ENCODE results near the gene CTSH. TPM values are rescaled to one million over a fixed set of nuclear protein-coding genes. Genes with fewer than 3 reads are reported as not detected.

CTSH gene
- total RNA-seq, 2 donors from 2014 or later: 34.4 to 58.5 TPM

- intact Hi-C loops (cut with DNase I): no loop called here
- Histone ChIP-seq H3K4me3 (no peak overlapping the region), H3K27me3 (no peaks in the 10 kb centered on the region), H3K9ac (ENCODE audit: low read depth in 2 of 2, low read length in 2 of 2) (no peak overlapping the region), H3K27ac (no peak overlapping the region), H3K9me3 (no peaks in the 10 kb centered on the region), H3K4me1 (no peaks in the 10 kb centered on the region), H3K36me3 (no peaks in the 10 kb centered on the region)
- no peak for DNase-seq
- TF ChIP-seq, protein P1, sequence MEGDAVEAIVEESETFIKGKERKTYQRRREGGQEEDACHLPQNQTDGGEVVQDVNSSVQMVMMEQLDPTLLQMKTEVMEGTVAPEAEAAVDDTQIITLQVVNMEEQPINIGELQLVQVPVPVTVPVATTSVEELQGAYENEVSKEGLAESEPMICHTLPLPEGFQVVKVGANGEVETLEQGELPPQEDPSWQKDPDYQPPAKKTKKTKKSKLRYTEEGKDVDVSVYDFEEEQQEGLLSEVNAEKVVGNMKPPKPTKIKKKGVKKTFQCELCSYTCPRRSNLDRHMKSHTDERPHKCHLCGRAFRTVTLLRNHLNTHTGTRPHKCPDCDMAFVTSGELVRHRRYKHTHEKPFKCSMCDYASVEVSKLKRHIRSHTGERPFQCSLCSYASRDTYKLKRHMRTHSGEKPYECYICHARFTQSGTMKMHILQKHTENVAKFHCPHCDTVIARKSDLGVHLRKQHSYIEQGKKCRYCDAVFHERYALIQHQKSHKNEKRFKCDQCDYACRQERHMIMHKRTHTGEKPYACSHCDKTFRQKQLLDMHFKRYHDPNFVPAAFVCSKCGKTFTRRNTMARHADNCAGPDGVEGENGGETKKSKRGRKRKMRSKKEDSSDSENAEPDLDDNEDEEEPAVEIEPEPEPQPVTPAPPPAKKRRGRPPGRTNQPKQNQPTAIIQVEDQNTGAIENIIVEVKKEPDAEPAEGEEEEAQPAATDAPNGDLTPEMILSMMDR (IDR thresholded peaks at IDR 0.05): no peak
Measured at GRCh38 chr15:78977091-78977571, 32.3 kb upstream of the CTSH start.

DNA sequence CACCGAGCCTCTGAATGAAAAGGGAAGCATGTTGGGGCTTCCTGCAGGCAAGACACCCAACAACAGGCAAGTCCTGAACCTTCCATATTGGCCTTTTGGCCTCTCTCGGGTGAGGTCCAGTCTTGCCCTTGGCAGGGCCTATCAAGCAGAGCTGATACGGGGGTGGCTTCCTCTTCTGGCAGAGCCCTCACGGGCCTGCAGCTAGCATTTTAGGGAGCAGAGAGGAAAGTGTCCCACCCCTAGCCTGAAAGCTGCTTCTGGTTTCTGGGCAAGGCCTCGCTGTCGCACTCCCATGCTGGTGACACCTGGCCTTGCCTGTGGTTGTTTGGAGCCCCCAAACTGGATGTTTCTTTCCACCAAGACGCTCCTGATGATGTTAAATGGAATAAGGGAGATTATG is 31.8 kb upstream of the CTSH start:
- Histone ChIP-seq H3K36me3 (no peaks in the 10 kb centered on the region), H3K9me3 (no peaks in the 10 kb centered on the region), H3K9ac (ENCODE audit: low read depth in 2 of 2, low read length in 2 of 2) (no peak overlapping the region), H3K27ac (no peak overlapping the region), H3K4me3 (no peak overlapping the region), H3K27me3 (no peaks in the 10 kb centered on the region), H3K4me1 (no peaks in the 10 kb centered on the region)
- TF ChIP-seq, protein P1 (IDR thresholded peaks at IDR 0.05): no peak
- DNase-seq: no peak
- intact Hi-C loops (cut with DNase I): no loop called here

DNA sequence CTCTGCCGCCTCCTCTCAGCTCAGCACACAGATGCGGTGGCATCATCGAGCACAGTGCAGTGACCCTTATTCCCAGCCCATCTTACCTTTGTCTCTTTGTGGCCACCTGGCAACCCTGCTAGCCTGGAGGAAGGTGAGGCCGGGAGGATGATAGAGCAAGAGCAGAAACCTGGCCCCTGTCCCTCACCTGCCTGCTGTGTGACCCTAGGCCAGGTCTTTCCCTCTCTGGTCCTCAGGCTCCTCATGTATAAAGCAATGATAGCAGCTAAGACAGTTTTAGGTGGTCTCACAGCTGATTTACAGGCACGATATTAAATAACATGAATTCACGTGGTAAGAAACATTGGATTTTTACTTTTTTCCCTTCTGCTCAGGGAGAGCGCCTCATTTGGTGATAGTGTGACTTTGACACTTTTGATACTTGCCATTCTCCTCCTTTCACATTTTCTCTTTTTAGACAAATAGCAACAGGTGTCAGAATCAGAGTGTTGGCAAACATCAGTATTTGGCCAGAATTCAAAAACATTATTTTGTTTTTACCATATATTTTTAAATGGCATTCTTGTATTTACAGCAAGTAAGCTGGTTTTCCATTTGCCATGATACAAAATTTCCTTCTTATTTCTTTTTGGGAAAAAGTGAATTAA is 29.5 kb upstream of the CTSH start:
- Histone ChIP-seq H3K4me3 (no peak overlapping the region), H3K36me3 (no peaks in the 10 kb centered on the region), H3K27me3 (no peaks in the 10 kb centered on the region), H3K9ac (ENCODE audit: low read depth in 2 of 2, low read length in 2 of 2) (no peak overlapping the region), H3K4me1 (no peaks in the 10 kb centered on the region), H3K27ac (no peak overlapping the region), H3K9me3 (no peaks in the 10 kb centered on the region)
- no peak for DNase-seq
- intact Hi-C loops (cut with DNase I): no loop called here
- TF ChIP-seq, protein P1 (IDR thresholded peaks at IDR 0.05): no peak

- no peaks in the 10 kb centered on the region for H3K4me1 ChIP-seq
- no peak for DNase-seq
- H3K36me3 ChIP-seq: no peaks in the 10 kb centered on the region
- no peak overlapping the region for H3K4me3 ChIP-seq
- no peaks in the 10 kb centered on the region for H3K27me3 ChIP-seq
- no peak overlapping the region for H3K9ac ChIP-seq (ENCODE audit: low read depth in 2 of 2, low read length in 2 of 2)
- intact Hi-C loops (cut with DNase I): no loop called here
- TF ChIP-seq, protein P1 (IDR thresholded peaks at IDR 0.05): no peak
- H3K27ac ChIP-seq: no peak overlapping the region
- H3K9me3 ChIP-seq: no peaks in the 10 kb centered on the region
Measured at GRCh38 chr15:78969687-78970349, 25.0 kb upstream of the CTSH start.

GRCh38 chr15:78968539-78969271 is 23.9 kb upstream of the CTSH start:
- Histone ChIP-seq H3K4me1 (no peaks in the 10 kb centered on the region), H3K27me3 (no peaks in the 10 kb centered on the region), H3K27ac (no peak overlapping the region), H3K9ac (ENCODE audit: low read depth in 2 of 2, low read length in 2 of 2) (no peak overlapping the region), H3K36me3 (no peaks in the 10 kb centered on the region), H3K4me3 (no peak overlapping the region), H3K9me3 (no peaks in the 10 kb centered on the region)
- intact Hi-C loops (cut with DNase I): no loop called here
- DNase-seq: no peak
- TF ChIP-seq, protein P1 (IDR thresholded peaks at IDR 0.05): no peak

All from colonic mucosa (tissue), 4 donors.